SK-N-SH (cell line): Measurements from ENCODE around the gene FNDC3B. TPM values are rescaled to one million over a fixed set of nuclear protein-coding genes. Genes with fewer than 3 reads are reported as not detected.

Experiments used
- CTCF ChIA-PET: fragments of 300-600, 350-600 bp; formaldehyde crosslinking; extraction: SDS; loops from one replicate; lab custom pipeline; 2021; lab: Yijun Ruan, JAX
- POLR2A ChIA-PET: fragments of 350-600 bp; sonication (Branson Sonifier 250); formaldehyde crosslinking; extraction: SDS; loops from one replicate; lab custom pipeline; 2020; ENCODE audit warnings: antibody characterized with exemption, inconsistent platforms; lab: Yijun Ruan, JAX
- DNase-seq: peaks from one replicate; pipeline ENCODE4 v3.0.0; 2012
- H2AFZ ChIP-seq: fragments of 200-600 bp; sonication (generic); 2 replicates; pipeline ENCODE4 v1.8.1; 2016; ENCODE audit warnings: antibody characterized with exemption, mild to moderate bottlenecking, low read depth
- H3F3A ChIP-seq: fragments of 200-600 bp; sonication (generic); replicated peaks from 2 replicates; pipeline ENCODE3; 2016; ENCODE audit warnings: antibody characterized with exemption, mild to moderate bottlenecking; ENCODE audit not compliant: insufficient read depth
- H3K27ac ChIP-seq, 2 experiments: fragments of 200-500 bp in 1 of 2; fragments of 200-600 bp in 1 of 2; sonication (Bioruptor generic) in 1 of 2; sonication (generic), shearing (Covaris generic) in 1 of 2; 2 replicates each; pipeline versions ENCODE4 v1.5.1 to v1.6.1; 2014 to 2016; ENCODE audit warnings: low read depth in 2 of 2, inconsistent platforms in 1 of 2, low read length in 1 of 2, mild to moderate bottlenecking in 1 of 2, mixed read lengths in 1 of 2
- H3K27me3 ChIP-seq: fragments of 200-600 bp; sonication (generic), shearing (Covaris generic); 2 replicates; pipeline ENCODE4 v1.6.1; 2016; ENCODE audit warnings: mixed run types; ENCODE audit not compliant: insufficient read depth
- H3K36me3 ChIP-seq, 2 experiments: fragments of 200-500 bp in 1 of 2; fragments of 200-600 bp in 1 of 2; sonication (Bioruptor generic) in 1 of 2; sonication (generic) in 1 of 2; replicated peaks in 1 of 2; 2 replicates each; pipeline versions ENCODE3 to v1.5.1; 2014 to 2016; ENCODE audit warnings: low read length in 1 of 2, mild to moderate bottlenecking in 1 of 2; ENCODE audit not compliant: insufficient read depth in 2 of 2, control insufficient read depth in 1 of 2
- H3K4me1 ChIP-seq, 2 experiments: fragments of 200-500 bp in 1 of 2; fragments of 200-600 bp in 1 of 2; sonication (Bioruptor generic) in 1 of 2; sonication (generic), shearing (Covaris generic) in 1 of 2; 2 replicates each; pipeline versions ENCODE4 v1.5.1 to v1.6.1; 2014 to 2016; ENCODE audit warnings: low read depth in 1 of 2, low read length in 1 of 2, mixed run types in 1 of 2; ENCODE audit not compliant: insufficient read depth in 2 of 2, control insufficient read depth in 1 of 2
- H3K4me2 ChIP-seq: fragments of 200-600 bp; sonication (generic), shearing (Covaris generic); 2 replicates; pipeline ENCODE4 v1.6.1; 2017; ENCODE audit warnings: mixed run types
- H3K4me3 ChIP-seq, 2 experiments: fragments of 200-500 bp in 1 of 2; fragments of 200-600 bp in 1 of 2; sonication (Bioruptor generic) in 1 of 2; sonication (generic), shearing (Covaris generic) in 1 of 2; 2 replicates each; pipeline versions ENCODE4 v1.5.1 to v1.8.1; 2014 to 2016; ENCODE audit warnings: low read depth in 2 of 2, inconsistent platforms in 1 of 2, low read length in 1 of 2, mild to moderate bottlenecking in 1 of 2, mixed read lengths in 1 of 2, moderate library complexity in 1 of 2
- H3K79me2 ChIP-seq: fragments of 200-600 bp; sonication (generic); 2 replicates; pipeline ENCODE4 v1.8.1; 2017; ENCODE audit warnings: mild to moderate bottlenecking; ENCODE audit not compliant: insufficient read depth
- H3K9ac ChIP-seq: fragments of 200-600 bp; sonication (generic); 2 replicates; pipeline ENCODE4 v1.6.1; 2017; ENCODE audit warnings: mixed run types
- H3K9me2 ChIP-seq: fragments of 200-600 bp; sonication (generic); 2 replicates; pipeline ENCODE4 v1.6.1; 2017; ENCODE audit warnings: mixed run types
- H3K9me3 ChIP-seq: fragments of 200-600 bp; sonication (generic); 2 replicates; pipeline ENCODE4 v1.6.1; 2017; ENCODE audit warnings: mixed run types, mild to moderate bottlenecking, moderate library complexity
- H4K20me1 ChIP-seq: fragments of 200-600 bp; sonication (generic); 2 replicates; pipeline ENCODE4 v1.6.1; 2017; ENCODE audit warnings: mild to moderate bottlenecking, mixed run types; ENCODE audit not compliant: insufficient read depth
- CHD2 ChIP-seq: fragments of 150-350 bp; IDR thresholded peaks from 2 replicates; pipeline ENCODE4 v1.6.1; 2018; ENCODE audit warnings: low read length; ENCODE audit not compliant: partially characterized antibody
- ELF1 ChIP-seq: IDR thresholded peaks from 2 replicates; pipeline ENCODE4 v1.4.0; 2012
- EZH2phosphoT487 ChIP-seq: fragments of 200-600 bp; sonication (generic); IDR thresholded peaks from 2 replicates; pipeline ENCODE4 v1.6.1; 2017; ENCODE audit warnings: low read depth, mixed run types, mild to moderate bottlenecking, antibody characterized with exemption, moderate library complexity, borderline replicate concordance
- GATA2 ChIP-seq: sonication (generic); formaldehyde crosslinking; IDR thresholded peaks from 2 replicates; pipeline ENCODE4 v1.5.0; 2020; ENCODE audit warnings: mild to moderate bottlenecking, missing genetic modification reagents
- JUND ChIP-seq: IDR thresholded peaks from 2 replicates; pipeline ENCODE4 v1.4.0; 2012
- POLR2AphosphoS5 ChIP-seq: IDR thresholded peaks from 2 replicates; pipeline ENCODE4 v1.6.1; 2012; ENCODE audit warnings: low read depth, low read length
- RCOR1 ChIP-seq: fragments of 150-350 bp; IDR thresholded peaks from 2 replicates; pipeline ENCODE4 v1.6.1; 2017; ENCODE audit warnings: antibody characterized with exemption, low read length
- TAF1 ChIP-seq: IDR thresholded peaks from 2 replicates; pipeline ENCODE4 v1.6.1; 2012; ENCODE audit warnings: low read depth, mild to moderate bottlenecking, low read length, moderate library complexity, borderline replicate concordance
- TEAD4 ChIP-seq: IDR thresholded peaks from 2 replicates; pipeline ENCODE4 v1.4.0; 2012; ENCODE audit warnings: mild to moderate bottlenecking, borderline replicate concordance; ENCODE audit not compliant: insufficient read depth
- WGBS: methylation state at CpG from one replicate; pipeline ENCODE4 v1.1.6; 2017; ENCODE audit warnings: low lambda C conversion rate; 5-methylcytosine and 5-hydroxymethylcytosine counted together
- polyA plus RNA-seq, 3 experiments: library from polyadenylated mRNA; depleted of rRNA; stranded (reverse); fragments of >200 nt; gene quantifications; 2 replicates each; pipeline ENCODE4 v1.2.3, GENCODE V29; 2012
- TF ChIP-seq, protein P1 (sequence below): IDR thresholded peaks from 2 replicates; pipeline ENCODE4 v1.4.0; 2012; ENCODE audit warnings: low read depth, borderline replicate concordance
- TF ChIP-seq, protein P2 (sequence below): fragments of 150-350 bp; IDR thresholded peaks from 2 replicates; pipeline ENCODE4 v1.6.1; 2017; ENCODE audit warnings: antibody characterized with exemption, low read length, low read depth, borderline replicate concordance
- TF ChIP-seq, protein P3 (sequence below): fragments of 200-600 bp; sonication (generic); IDR thresholded peaks from 2 replicates; pipeline ENCODE4 v1.6.1; 2017; ENCODE audit warnings: antibody characterized with exemption, mild to moderate bottlenecking, moderate library complexity
- TF ChIP-seq, protein P4 (sequence below): IDR thresholded peaks from 2 replicates; pipeline ENCODE4 v1.6.1; 2012; ENCODE audit warnings: mild to moderate bottlenecking, low read depth, low read length, moderate library complexity

The FNDC3B gene
- polyA plus RNA-seq, 1 of the 3 experiments (the other 2 are of a cell fraction): 10.4 TPM

DNA sequence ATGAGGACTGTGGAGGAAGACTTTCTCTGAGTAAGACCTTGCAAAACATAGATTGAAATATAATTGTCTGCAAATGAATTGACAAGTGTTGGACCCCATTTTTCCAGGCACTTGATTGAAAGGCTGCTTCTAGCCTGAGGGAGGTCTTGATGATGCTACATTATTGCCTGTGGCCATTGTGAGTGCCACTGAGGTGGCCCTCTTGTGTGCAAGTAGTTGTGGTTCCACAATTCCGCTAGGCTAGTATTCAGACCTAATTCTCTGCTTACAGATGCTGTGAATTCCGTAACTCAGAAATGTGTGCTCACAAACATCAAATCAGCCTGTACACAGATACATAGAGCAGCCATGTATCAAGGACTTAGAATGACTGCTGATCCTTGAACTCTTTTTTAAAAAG is 34.7 kb downstream of the FNDC3B start:
- Histone ChIP-seq H3K9me3 (no peaks in the 10 kb centered on the region), H3K27ac (no peak overlapping the region), H3F3A (no peaks in the 10 kb centered on the region), H4K20me1 (peaks cover 92% of the 10 kb centered on the region), H2AFZ (no peak overlapping the region), H3K4me2 (no peak overlapping the region), H3K36me3 (peaks cover 9 to 37% of the 10 kb centered on the region in 2 experiments), H3K9me2 (no peaks in the 10 kb centered on the region), H3K79me2 (peaks cover 100% of the 10 kb centered on the region), H3K4me3 (no peak overlapping the region), H3K9ac (no peak overlapping the region), H3K4me1 (peaks cover 0 to 8% of the 10 kb centered on the region in 2 experiments; a peak in 2 of 4 replicates), H3K27me3 (no peaks in the 10 kb centered on the region)
- 100% methylated on average over 2 of the region's 2 CpGs for WGBS
- POLR2A ChIA-PET: no interaction called here
- TF ChIP-seq CHD2 (no peak), GATA2 (no peak), TEAD4 (no peak), POLR2AphosphoS5 (no peak), TAF1 (no peak), JUND (no peak)
- TF ChIP-seq, protein P1, sequence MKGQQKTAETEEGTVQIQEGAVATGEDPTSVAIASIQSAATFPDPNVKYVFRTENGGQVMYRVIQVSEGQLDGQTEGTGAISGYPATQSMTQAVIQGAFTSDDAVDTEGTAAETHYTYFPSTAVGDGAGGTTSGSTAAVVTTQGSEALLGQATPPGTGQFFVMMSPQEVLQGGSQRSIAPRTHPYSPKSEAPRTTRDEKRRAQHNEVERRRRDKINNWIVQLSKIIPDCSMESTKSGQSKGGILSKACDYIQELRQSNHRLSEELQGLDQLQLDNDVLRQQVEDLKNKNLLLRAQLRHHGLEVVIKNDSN: no peak
- TF ChIP-seq, protein P2, sequence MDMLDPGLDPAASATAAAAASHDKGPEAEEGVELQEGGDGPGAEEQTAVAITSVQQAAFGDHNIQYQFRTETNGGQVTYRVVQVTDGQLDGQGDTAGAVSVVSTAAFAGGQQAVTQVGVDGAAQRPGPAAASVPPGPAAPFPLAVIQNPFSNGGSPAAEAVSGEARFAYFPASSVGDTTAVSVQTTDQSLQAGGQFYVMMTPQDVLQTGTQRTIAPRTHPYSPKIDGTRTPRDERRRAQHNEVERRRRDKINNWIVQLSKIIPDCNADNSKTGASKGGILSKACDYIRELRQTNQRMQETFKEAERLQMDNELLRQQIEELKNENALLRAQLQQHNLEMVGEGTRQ: no peak
- TF ChIP-seq, protein P3, sequence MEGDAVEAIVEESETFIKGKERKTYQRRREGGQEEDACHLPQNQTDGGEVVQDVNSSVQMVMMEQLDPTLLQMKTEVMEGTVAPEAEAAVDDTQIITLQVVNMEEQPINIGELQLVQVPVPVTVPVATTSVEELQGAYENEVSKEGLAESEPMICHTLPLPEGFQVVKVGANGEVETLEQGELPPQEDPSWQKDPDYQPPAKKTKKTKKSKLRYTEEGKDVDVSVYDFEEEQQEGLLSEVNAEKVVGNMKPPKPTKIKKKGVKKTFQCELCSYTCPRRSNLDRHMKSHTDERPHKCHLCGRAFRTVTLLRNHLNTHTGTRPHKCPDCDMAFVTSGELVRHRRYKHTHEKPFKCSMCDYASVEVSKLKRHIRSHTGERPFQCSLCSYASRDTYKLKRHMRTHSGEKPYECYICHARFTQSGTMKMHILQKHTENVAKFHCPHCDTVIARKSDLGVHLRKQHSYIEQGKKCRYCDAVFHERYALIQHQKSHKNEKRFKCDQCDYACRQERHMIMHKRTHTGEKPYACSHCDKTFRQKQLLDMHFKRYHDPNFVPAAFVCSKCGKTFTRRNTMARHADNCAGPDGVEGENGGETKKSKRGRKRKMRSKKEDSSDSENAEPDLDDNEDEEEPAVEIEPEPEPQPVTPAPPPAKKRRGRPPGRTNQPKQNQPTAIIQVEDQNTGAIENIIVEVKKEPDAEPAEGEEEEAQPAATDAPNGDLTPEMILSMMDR: no peak
- DNase-seq: no peak
- CTCF ChIA-PET: no interaction called here

DNA sequence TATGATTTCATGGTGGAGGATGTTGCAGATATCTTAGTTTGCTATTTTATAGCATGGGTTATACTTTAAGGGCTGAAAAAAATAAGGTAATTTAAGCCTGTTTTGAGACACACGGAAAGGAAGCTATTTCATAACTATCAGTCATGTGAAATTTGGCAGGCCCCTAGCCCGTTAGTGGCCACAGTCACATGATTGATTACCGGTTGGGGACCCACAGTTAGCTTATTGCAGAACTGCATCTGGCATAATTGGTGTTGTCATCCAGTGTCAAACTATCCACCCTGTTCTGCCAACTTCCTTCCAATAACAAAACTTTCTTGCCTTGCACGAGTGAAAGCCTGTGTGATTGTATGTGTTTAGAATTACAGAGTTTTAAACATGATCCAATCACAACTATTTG is 35.2 kb downstream of the FNDC3B start:
- H3K27me3 ChIP-seq: no peaks in the 10 kb centered on the region
- peaks cover 12 to 38% of the 10 kb centered on the region in 2 experiments for H3K36me3 ChIP-seq
- POLR2A ChIA-PET: no interaction called here

More for the DNA sequence above, 35.2 kb downstream of the FNDC3B start:
- Histone ChIP-seq H3K4me1 (peaks cover 0 to 4% of the 10 kb centered on the region in 2 experiments; a peak in 1 of 4 replicates), H3K79me2 (peaks cover 100% of the 10 kb centered on the region), H3K4me3 (no peak overlapping the region), H3K9ac (no peak overlapping the region), H2AFZ (no peak overlapping the region), H3K27ac (no peak overlapping the region), H3K9me2 (no peaks in the 10 kb centered on the region), H4K20me1 (peaks cover 92% of the 10 kb centered on the region), H3K4me2 (no peak overlapping the region), H3F3A (no peaks in the 10 kb centered on the region), H3K9me3 (no peaks in the 10 kb centered on the region)
- no peak for DNase-seq
- CTCF ChIA-PET: no interaction called here
- TF ChIP-seq, protein P4, sequence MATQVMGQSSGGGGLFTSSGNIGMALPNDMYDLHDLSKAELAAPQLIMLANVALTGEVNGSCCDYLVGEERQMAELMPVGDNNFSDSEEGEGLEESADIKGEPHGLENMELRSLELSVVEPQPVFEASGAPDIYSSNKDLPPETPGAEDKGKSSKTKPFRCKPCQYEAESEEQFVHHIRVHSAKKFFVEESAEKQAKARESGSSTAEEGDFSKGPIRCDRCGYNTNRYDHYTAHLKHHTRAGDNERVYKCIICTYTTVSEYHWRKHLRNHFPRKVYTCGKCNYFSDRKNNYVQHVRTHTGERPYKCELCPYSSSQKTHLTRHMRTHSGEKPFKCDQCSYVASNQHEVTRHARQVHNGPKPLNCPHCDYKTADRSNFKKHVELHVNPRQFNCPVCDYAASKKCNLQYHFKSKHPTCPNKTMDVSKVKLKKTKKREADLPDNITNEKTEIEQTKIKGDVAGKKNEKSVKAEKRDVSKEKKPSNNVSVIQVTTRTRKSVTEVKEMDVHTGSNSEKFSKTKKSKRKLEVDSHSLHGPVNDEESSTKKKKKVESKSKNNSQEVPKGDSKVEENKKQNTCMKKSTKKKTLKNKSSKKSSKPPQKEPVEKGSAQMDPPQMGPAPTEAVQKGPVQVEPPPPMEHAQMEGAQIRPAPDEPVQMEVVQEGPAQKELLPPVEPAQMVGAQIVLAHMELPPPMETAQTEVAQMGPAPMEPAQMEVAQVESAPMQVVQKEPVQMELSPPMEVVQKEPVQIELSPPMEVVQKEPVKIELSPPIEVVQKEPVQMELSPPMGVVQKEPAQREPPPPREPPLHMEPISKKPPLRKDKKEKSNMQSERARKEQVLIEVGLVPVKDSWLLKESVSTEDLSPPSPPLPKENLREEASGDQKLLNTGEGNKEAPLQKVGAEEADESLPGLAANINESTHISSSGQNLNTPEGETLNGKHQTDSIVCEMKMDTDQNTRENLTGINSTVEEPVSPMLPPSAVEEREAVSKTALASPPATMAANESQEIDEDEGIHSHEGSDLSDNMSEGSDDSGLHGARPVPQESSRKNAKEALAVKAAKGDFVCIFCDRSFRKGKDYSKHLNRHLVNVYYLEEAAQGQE: no peak
- TF ChIP-seq RCOR1 (no peak), ELF1 (no peak), CHD2 (no peak), EZH2phosphoT487 (no peak), TEAD4 (no peak), TAF1 (no peak)
- TF ChIP-seq, protein P3: no peak
- TF ChIP-seq, protein P2: no peak
- WGBS: 92% methylated on average over 4 of the region's 4 CpGs
